ENCODE measurements around the gene BASP1. TPM values are rescaled to one million over a fixed set of nuclear protein-coding genes. Genes with fewer than 3 reads are reported as not detected.
"Not testable (repeated sequence)": the region's sequence is repeated elsewhere in the genome, so short reads cannot be mapped to it uniquely, and the experiment has no call there.

Gene BASP1
- polyA plus RNA-seq, 1 of the 3 experiments (the other 2 are of a cell fraction) = 107 TPM

GRCh38 chr5:17249029-17249634 lies 31.7 kb downstream of the BASP1 start (continued):
- TF ChIP-seq USF1 (IDR thresholded peaks at IDR 0.05; ENCODE audit: borderline replicate concordance, low read depth) = no peak; the same call in 1 of the 2 replicates
- TF ChIP-seq TEAD4 (IDR thresholded peaks at IDR 0.05; ENCODE audit: borderline replicate concordance, insufficient read depth) = peak; percentile 99
- peak; percentile 82 for TF ChIP-seq SIN3A (IDR thresholded peaks at IDR 0.05; ENCODE audit: borderline replicate concordance, low read depth, low read length)
- TF ChIP-seq JUND (IDR thresholded peaks at IDR 0.05) = peak; percentile 99
- TF ChIP-seq, protein P1, sequence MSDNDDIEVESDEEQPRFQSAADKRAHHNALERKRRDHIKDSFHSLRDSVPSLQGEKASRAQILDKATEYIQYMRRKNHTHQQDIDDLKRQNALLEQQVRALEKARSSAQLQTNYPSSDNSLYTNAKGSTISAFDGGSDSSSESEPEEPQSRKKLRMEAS (IDR thresholded peaks at IDR 0.05; ENCODE audit: low read depth) = peak; percentile 82
- TF ChIP-seq RAD21 (IDR thresholded peaks at IDR 0.05; ENCODE audit: low read length) = no peak
- TF ChIP-seq TCF12 (IDR thresholded peaks at IDR 0.05) = peak; percentile 97
- no peak for TF ChIP-seq GABPA (IDR thresholded peaks at IDR 0.05; ENCODE audit: low read depth)
- no peak for TF ChIP-seq RCOR1 (IDR thresholded peaks at IDR 0.05; ENCODE audit: low read length)
- TF ChIP-seq EZH2phosphoT487 (IDR thresholded peaks at IDR 0.05; ENCODE audit: borderline replicate concordance, low read depth) = no peak
- TF ChIP-seq YY1 (IDR thresholded peaks at IDR 0.05; ENCODE audit: low read depth) = no peak
- peak; percentile 71; the same call in 1 of the 2 replicates for TF ChIP-seq POLR2AphosphoS5 (IDR thresholded peaks at IDR 0.05; ENCODE audit: low read depth, low read length)

GRCh38 chr5:17249841-17250240 lies 32.4 kb downstream of the BASP1 start:
- H3K79me2 ChIP-seq (ENCODE audit: insufficient read depth) = peaks cover 92% of the 10 kb centered on the region
- H4K20me1 ChIP-seq (ENCODE audit: insufficient read depth); H3K4me2 ChIP-seq; H3K9me2 ChIP-seq; CTCF ChIA-PET; H3K9me3 ChIP-seq; H3K4me3 ChIP-seq (ENCODE audit: low read depth in 2 of 2, low read length in 1 of 2); H3K9ac ChIP-seq; POLR2A ChIA-PET; H2AFZ ChIP-seq (ENCODE audit: low read depth); H3K27me3 ChIP-seq (ENCODE audit: insufficient read depth); DNase-seq: not testable (repeated sequence)
- peaks cover 0 to 26% of the 10 kb centered on the region in 2 experiments; a peak in 2 of 4 replicates for H3K4me1 ChIP-seq (ENCODE audit: control insufficient read depth in 1 of 2, insufficient read depth in 2 of 2, low read depth in 1 of 2, low read length in 1 of 2)
- WGBS (ENCODE audit: low lambda C conversion rate) = 80% methylated on average over 6 of the region's 6 CpGs
- peaks cover 0 to 16% of the 10 kb centered on the region in 2 experiments for H3K36me3 ChIP-seq (replicated peaks in 1 of 2; ENCODE audit: control insufficient read depth in 1 of 2, insufficient read depth in 2 of 2, low read length in 1 of 2)
- peak overlapping the region in 1 of 2 experiments; percentile 55; a peak in 3 of 4 replicates for H3K27ac ChIP-seq (ENCODE audit: low read depth in 2 of 2, low read length in 1 of 2)
- peaks cover 18% of the 10 kb centered on the region for H3F3A ChIP-seq (replicated peaks; ENCODE audit: insufficient read depth)

- Histone ChIP-seq H3F3A (replicated peaks; ENCODE audit: insufficient read depth) (peaks cover 18% of the 10 kb centered on the region), H3K27me3 (ENCODE audit: insufficient read depth) (no peaks in the 10 kb centered on the region), H2AFZ (ENCODE audit: low read depth) (no peak overlapping the region), H4K20me1 (ENCODE audit: insufficient read depth) (no peaks in the 10 kb centered on the region), H3K27ac (ENCODE audit: low read depth in 2 of 2, low read length in 1 of 2) (peak overlapping the region in 1 of 2 experiments; percentile 33; a peak in 2 of 4 replicates), H3K9me3 (no peaks in the 10 kb centered on the region), H3K4me2 (peak overlapping the region; percentile 51), H3K36me3 (replicated peaks in 1 of 2; ENCODE audit: control insufficient read depth in 1 of 2, insufficient read depth in 2 of 2, low read length in 1 of 2) (peaks cover 0 to 25% of the 10 kb centered on the region in 2 experiments), H3K9me2 (no peaks in the 10 kb centered on the region), H3K4me3 (ENCODE audit: low read depth in 2 of 2, low read length in 1 of 2) (no peak overlapping the region), H3K9ac (no peak overlapping the region), H3K4me1 (ENCODE audit: control insufficient read depth in 1 of 2, insufficient read depth in 2 of 2, low read depth in 1 of 2, low read length in 1 of 2) (peaks cover 0 to 26% of the 10 kb centered on the region in 2 experiments; a peak in 2 of 4 replicates), H3K79me2 (ENCODE audit: insufficient read depth) (peaks cover 91% of the 10 kb centered on the region)
- ChIA-PET CTCF (no interaction called here), POLR2A (interaction anchor here (0.6 kb wide), 1 partner anchor 22 kb away, joined by 3 read pairs; no protein-coding TSS in a partner anchor)
- TF ChIP-seq JUND (IDR thresholded peaks at IDR 0.05) (peak; percentile 14; the same call in 1 of the 2 replicates), MEF2A (IDR thresholded peaks at IDR 0.05; ENCODE audit: borderline replicate concordance, low read depth) (no peak), FOSL2 (IDR thresholded peaks at IDR 0.05; ENCODE audit: borderline replicate concordance, low read depth) (peak; percentile 26; the same call in 1 of the 2 replicates), RXRA (IDR thresholded peaks at IDR 0.05; ENCODE audit: borderline replicate concordance, low read depth) (peak; percentile 16; the same call in 1 of the 2 replicates), EP300 (IDR thresholded peaks at IDR 0.05; ENCODE audit: borderline replicate concordance in 1 of 2, low read depth in 1 of 2, low read length in 1 of 2) (peak in 1 of 2 experiments; percentile 31; a peak in 1 of 4 replicates), RCOR1 (IDR thresholded peaks at IDR 0.05; ENCODE audit: low read length) (no peak)
- DNase-seq = no peak
- WGBS (ENCODE audit: low lambda C conversion rate) = 92% methylated on average over 1 of the region's 1 CpG
These were observed 35.1 kb downstream of the BASP1 start for GRCh38 chr5:17252543-17252942.
